GDM1 (cell line): Measurements from ENCODE around the gene RREB1.
A peak's percentile ranks its signal among the peaks of the same experiment; 100 is the strongest.

ENCODE experiments used
- DNase-seq: peaks from one replicate; lab custom pipeline; 2025; lab: John Stamatoyannopoulos, UW

The RREB1 gene

GRCh38 chr6:7245668-7246393, 138.1 kb downstream of the RREB1 start:
- no peak for DNase-seq

- no peak for DNase-seq
Observed at GRCh38 chr6:7246401-7247178, 138.8 kb downstream of the RREB1 start.

GRCh38 chr6:7247179-7247456, 139.4 kb downstream of the RREB1 start:
- DNase-seq, result no peak

GRCh38 chr6:7247828-7248227, 140.1 kb downstream of the RREB1 start:
- no peak for DNase-seq

- no peak for DNase-seq
Observed at GRCh38 chr6:7249391-7249790, 141.6 kb downstream of the RREB1 start.

- no peak for DNase-seq
Observed at GRCh38 chr6:7249946-7250643, 142.3 kb downstream of the RREB1 start.

GRCh38 chr6:7250812-7251211, 143.1 kb downstream of the RREB1 start:
- DNase-seq, result no peak

GRCh38 chr6:7251646-7252260, 144.0 kb downstream of the RREB1 start:
- no peak for DNase-seq

- no peak for DNase-seq
Observed at GRCh38 chr6:7252390-7252789, 144.6 kb downstream of the RREB1 start.

GRCh38 chr6:7254980-7255835, 147.4 kb downstream of the RREB1 start:
- DNase-seq, result peak; percentile 76

GRCh38 chr6:7255918-7256317, 148.2 kb downstream of the RREB1 start:
- DNase-seq, result no peak

GRCh38 chr6:7256785-7257184, 149.0 kb downstream of the RREB1 start:
- no peak for DNase-seq

- DNase-seq, result no peak
Observed at GRCh38 chr6:7257521-7258230, 149.9 kb downstream of the RREB1 start.

GRCh38 chr6:7258231-7258763, 150.5 kb downstream of the RREB1 start:
- no peak for DNase-seq

- no peak for DNase-seq
Observed at GRCh38 chr6:7260291-7261031, 152.7 kb downstream of the RREB1 start.

- DNase-seq, result peak; percentile 62
Observed at GRCh38 chr6:7261032-7261841, 153.5 kb downstream of the RREB1 start.

- DNase-seq, result no peak
Observed at GRCh38 chr6:7261852-7262461, 154.2 kb downstream of the RREB1 start.

- DNase-seq, result no peak
Observed at GRCh38 chr6:7262746-7263518, 155.2 kb downstream of the RREB1 start.
